H9 (cell line): ENCODE data around the gene MRAP. TPM values are rescaled to one million over a fixed set of nuclear protein-coding genes. Genes with fewer than 3 reads are reported as not detected.

Experiments
- DNase-seq: peaks from one replicate; pipeline ENCODE4 v3.0.0-alpha.2; 2017
- H2AFZ ChIP-seq: one replicate; pipeline ENCODE4 v1.6.1; 2013; ENCODE audit warnings: mild to moderate bottlenecking, low read length, control low read depth, moderate library complexity
- H2AK5ac ChIP-seq: 2 replicates; pipeline ENCODE4 v1.6.1; 2013; ENCODE audit warnings: low read length, control low read depth, mixed read lengths; ENCODE audit not compliant: insufficient read length
- H2BK120ac ChIP-seq: one replicate; pipeline ENCODE4 v1.6.1; 2013; ENCODE audit warnings: low read depth, mild to moderate bottlenecking, low read length, control low read depth, inconsistent platforms; ENCODE audit not compliant: poor library complexity, severe bottlenecking
- H2BK12ac ChIP-seq: 2 replicates; pipeline ENCODE4 v1.6.1; 2013; ENCODE audit warnings: low read length, control low read depth, mixed read lengths, low read depth; ENCODE audit not compliant: insufficient read length
- H2BK15ac ChIP-seq: 2 replicates; pipeline ENCODE4 v1.6.1; 2013; ENCODE audit warnings: low read depth, low read length, control low read depth
- H2BK20ac ChIP-seq: one replicate; pipeline ENCODE4 v1.6.1; 2013; ENCODE audit warnings: low read depth, mild to moderate bottlenecking, low read length, control low read depth, inconsistent platforms; ENCODE audit not compliant: poor library complexity, severe bottlenecking
- H2BK5ac ChIP-seq: 2 replicates; pipeline ENCODE4 v1.6.1; 2013; ENCODE audit warnings: low read length, control low read depth, mixed read lengths; ENCODE audit not compliant: insufficient read length
- H3K14ac ChIP-seq: 2 replicates; pipeline ENCODE4 v1.6.1; 2013; ENCODE audit warnings: low read length, control low read depth; ENCODE audit not compliant: insufficient read depth
- H3K18ac ChIP-seq: 2 replicates; pipeline ENCODE4 v1.6.1; 2013; ENCODE audit warnings: low read depth, mild to moderate bottlenecking, mixed read lengths, low read length, control low read depth; ENCODE audit not compliant: insufficient read length
- H3K23ac ChIP-seq: 2 replicates; pipeline ENCODE4 v1.6.1; 2013; ENCODE audit warnings: low read length, control low read depth, mixed read lengths, low read depth; ENCODE audit not compliant: insufficient read length
- H3K23me2 ChIP-seq: 2 replicates; pipeline ENCODE4 v1.6.1; 2013; ENCODE audit warnings: low read depth, mild to moderate bottlenecking, mixed read lengths, low read length, control low read depth; ENCODE audit not compliant: insufficient read length, poor library complexity, severe bottlenecking
- H3K27ac ChIP-seq: 2 replicates; pipeline ENCODE4 v1.5.1; 2013; ENCODE audit warnings: low read length, control low read depth, mixed read lengths, low read depth; ENCODE audit not compliant: insufficient read length
- H3K27me3 ChIP-seq: 2 replicates; pipeline ENCODE4 v1.6.1; 2013; ENCODE audit warnings: low read length, control low read depth, inconsistent platforms; ENCODE audit not compliant: insufficient read depth
- H3K4ac ChIP-seq: 2 replicates; pipeline ENCODE4 v1.6.1; 2013; ENCODE audit warnings: low read depth, mild to moderate bottlenecking, control low read depth, inconsistent platforms, low read length, moderate library complexity
- H3K4me1 ChIP-seq: 2 replicates; pipeline ENCODE4 v1.6.1; 2013; ENCODE audit warnings: low read length, control low read depth, inconsistent platforms; ENCODE audit not compliant: insufficient read depth
- H3K4me2 ChIP-seq: 2 replicates; pipeline ENCODE4 v1.6.1; 2013; ENCODE audit warnings: low read length, control low read depth, mixed read lengths; ENCODE audit not compliant: insufficient read length, insufficient read depth
- H3K56ac ChIP-seq: 2 replicates; pipeline ENCODE4 v1.6.1; 2013; ENCODE audit warnings: low read depth, mild to moderate bottlenecking, mixed read lengths, low read length, control low read depth; ENCODE audit not compliant: insufficient read length
- H3K79me1 ChIP-seq: 2 replicates; pipeline ENCODE4 v1.6.1; 2013; ENCODE audit warnings: low read depth, mild to moderate bottlenecking, moderate library complexity, low read length, control low read depth, inconsistent platforms; ENCODE audit not compliant: insufficient read depth, poor library complexity, severe bottlenecking
- H3K79me2 ChIP-seq: 2 replicates; pipeline ENCODE4 v1.6.1; 2013; ENCODE audit warnings: low read length, control low read depth, inconsistent platforms; ENCODE audit not compliant: insufficient read depth
- H3K9ac ChIP-seq: 2 replicates; pipeline ENCODE4 v1.6.1; 2013; ENCODE audit warnings: low read length, control low read depth, mixed read lengths; ENCODE audit not compliant: insufficient read length; ENCODE audit errors: extremely low read depth
- H3K9me3 ChIP-seq: one replicate; pipeline ENCODE4 v1.6.1; 2013; ENCODE audit warnings: low read depth, low read length, inconsistent platforms; ENCODE audit not compliant: control insufficient read depth
- H3T11ph ChIP-seq: one replicate; pipeline ENCODE4 v1.6.1; 2013; ENCODE audit warnings: mild to moderate bottlenecking, low read length, control low read depth, inconsistent platforms
- H4K20me1 ChIP-seq: one replicate; pipeline ENCODE4 v1.6.1; 2013; ENCODE audit not compliant: control insufficient read depth, insufficient read length, insufficient read depth
- H4K5ac ChIP-seq: 2 replicates; pipeline ENCODE4 v1.6.1; 2013; ENCODE audit warnings: low read depth, mild to moderate bottlenecking, mixed read lengths, low read length, control low read depth; ENCODE audit not compliant: insufficient read length
- H4K8ac ChIP-seq: replicated peaks from 2 replicates; pipeline ENCODE4 v1.6.1; 2013; ENCODE audit warnings: low read length, control low read depth, mixed read lengths, low read depth; ENCODE audit not compliant: insufficient read length
- H4K91ac ChIP-seq: 2 replicates; pipeline ENCODE4 v1.6.1; 2013; ENCODE audit warnings: low read depth, mild to moderate bottlenecking, moderate library complexity, mixed read lengths, low read length, control low read depth; ENCODE audit not compliant: insufficient read length
- H3K27ac Mint-ChIP-seq, 3 experiments: 2 replicates in 2 of 3; 3 replicates in 1 of 3; pipeline ENCODE4 v1.8.0; 2020 to 2021; ENCODE audit warnings: mixed read lengths in 3 of 3, mild to moderate bottlenecking in 1 of 3, moderate library complexity in 1 of 3
- H3K27me3 Mint-ChIP-seq: 2 replicates; pipeline ENCODE4 v1.8.0; 2021; ENCODE audit warnings: low read depth, mild to moderate bottlenecking, moderate library complexity, mixed read lengths
- H3K36me3 Mint-ChIP-seq, 3 experiments: 2 replicates in 2 of 3; 3 replicates in 1 of 3; pipeline ENCODE4 v1.8.0; 2020 to 2021; ENCODE audit warnings: low read depth in 3 of 3, mixed read lengths in 3 of 3; ENCODE audit not compliant: insufficient read depth in 1 of 3
- H3K4me1 Mint-ChIP-seq, 2 experiments: 2 replicates each; pipeline ENCODE4 v1.8.0; 2020; ENCODE audit warnings: mixed read lengths in 2 of 2
- H3K4me3 Mint-ChIP-seq, 2 experiments: 2 replicates in 1 of 2; 3 replicates in 1 of 2; pipeline ENCODE4 v1.8.0; 2020 to 2021; ENCODE audit warnings: mild to moderate bottlenecking in 2 of 2, mixed read lengths in 2 of 2, moderate library complexity in 1 of 2
- H3K9me3 Mint-ChIP-seq, 2 experiments: 2 replicates in 1 of 2; 3 replicates in 1 of 2; pipeline ENCODE4 v1.8.0; 2020; ENCODE audit warnings: mild to moderate bottlenecking in 2 of 2, mixed read lengths in 2 of 2, moderate library complexity in 1 of 2
- WGBS: extraction: QIAGEN DNeasy Blood & Tissue Kit; methylation state at CpG from one replicate; pipeline ENCODE4 v1.1.7; 2013; ENCODE audit warnings: missing lambda C conversion rate, low lambda C conversion rate, mixed read lengths; ENCODE audit not compliant: insufficient read length; ENCODE audit errors: extremely low coverage; 5-methylcytosine and 5-hydroxymethylcytosine counted together
- total RNA-seq: library from RNA; stranded (reverse); gene quantifications from 2 replicates; pipeline ENCODE4 v1.2.1, GENCODE V29; 2021
- TF ChIP-seq, protein P1 (sequence below): fragments of 200-600 bp; sonication (generic); conservative IDR thresholded peaks from 3 replicates; pipeline ENCODE4 v1.8.0; 2021; ENCODE audit warnings: antibody characterized with exemption, mild to moderate bottlenecking

MRAP gene
- total RNA-seq, 1 experiment from 2014 or later, result not detected

DNA sequence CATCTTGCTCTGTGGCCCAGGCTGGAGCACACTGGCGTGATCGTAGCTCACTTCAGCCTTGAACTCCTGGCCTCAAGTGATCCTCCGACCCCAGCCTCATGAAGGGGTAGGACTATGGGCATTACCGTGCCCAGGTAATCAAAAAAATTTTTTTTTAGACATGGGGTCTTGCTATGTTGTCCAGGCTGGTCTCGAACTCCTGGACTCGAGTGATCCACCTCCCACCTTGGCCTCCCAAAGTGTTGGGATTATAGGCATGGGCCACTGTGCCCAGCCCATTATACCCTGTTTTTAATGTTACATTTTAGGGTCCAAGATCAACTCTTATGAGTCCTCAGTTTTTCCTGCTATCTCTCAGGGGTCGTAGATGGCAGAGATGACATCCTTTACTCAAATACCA lies 6.3 kb downstream of the MRAP start:
- H3K4me1 ChIP-seq, result no peaks in the 10 kb centered on the region
- H2AFZ ChIP-seq, result no peak overlapping the region
- no peak overlapping the region for H3K18ac ChIP-seq
- no peak overlapping the region for H3K14ac ChIP-seq
- DNase-seq, result no peak
- Mint-ChIP-seq H3K4me3 (no peak overlapping the region), H3K27me3 (no peaks in the 10 kb centered on the region), H3K36me3 (peaks cover 3 to 26% (median 5%) of the 10 kb centered on the region in 3 experiments; a peak in 5 of 7 replicates), H3K4me1 (peaks cover 11 to 14% of the 10 kb centered on the region in 2 experiments), H3K27ac (no peak overlapping the region), H3K9me3 (no peaks in the 10 kb centered on the region)
- no peak overlapping the region for H3K23ac ChIP-seq
- H3K9ac ChIP-seq, result no peak overlapping the region
- no peak overlapping the region for H2BK20ac ChIP-seq
- no peak overlapping the region for H3K4ac ChIP-seq
- no peak overlapping the region for H4K91ac ChIP-seq
- no peak overlapping the region for H2BK15ac ChIP-seq
- H4K5ac ChIP-seq, result no peak overlapping the region
- no peak overlapping the region for H3K27ac ChIP-seq
- TF ChIP-seq, protein P1, sequence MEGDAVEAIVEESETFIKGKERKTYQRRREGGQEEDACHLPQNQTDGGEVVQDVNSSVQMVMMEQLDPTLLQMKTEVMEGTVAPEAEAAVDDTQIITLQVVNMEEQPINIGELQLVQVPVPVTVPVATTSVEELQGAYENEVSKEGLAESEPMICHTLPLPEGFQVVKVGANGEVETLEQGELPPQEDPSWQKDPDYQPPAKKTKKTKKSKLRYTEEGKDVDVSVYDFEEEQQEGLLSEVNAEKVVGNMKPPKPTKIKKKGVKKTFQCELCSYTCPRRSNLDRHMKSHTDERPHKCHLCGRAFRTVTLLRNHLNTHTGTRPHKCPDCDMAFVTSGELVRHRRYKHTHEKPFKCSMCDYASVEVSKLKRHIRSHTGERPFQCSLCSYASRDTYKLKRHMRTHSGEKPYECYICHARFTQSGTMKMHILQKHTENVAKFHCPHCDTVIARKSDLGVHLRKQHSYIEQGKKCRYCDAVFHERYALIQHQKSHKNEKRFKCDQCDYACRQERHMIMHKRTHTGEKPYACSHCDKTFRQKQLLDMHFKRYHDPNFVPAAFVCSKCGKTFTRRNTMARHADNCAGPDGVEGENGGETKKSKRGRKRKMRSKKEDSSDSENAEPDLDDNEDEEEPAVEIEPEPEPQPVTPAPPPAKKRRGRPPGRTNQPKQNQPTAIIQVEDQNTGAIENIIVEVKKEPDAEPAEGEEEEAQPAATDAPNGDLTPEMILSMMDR, result no peak
- no peaks in the 10 kb centered on the region for H3K79me2 ChIP-seq
- H3K79me1 ChIP-seq, result no peaks in the 10 kb centered on the region
- no peaks in the 10 kb centered on the region for H3K27me3 ChIP-seq
- H2BK120ac ChIP-seq, result no peak overlapping the region
- H2AK5ac ChIP-seq, result no peak overlapping the region
- H4K20me1 ChIP-seq, result no peaks in the 10 kb centered on the region
- no peak overlapping the region for H3T11ph ChIP-seq
- H4K8ac ChIP-seq, result no peak overlapping the region
- no peak overlapping the region for H2BK12ac ChIP-seq
- no peaks in the 10 kb centered on the region for H3K23me2 ChIP-seq
- no peak overlapping the region for H2BK5ac ChIP-seq
- H3K9me3 ChIP-seq, result no peaks in the 10 kb centered on the region
- H3K4me2 ChIP-seq, result no peak overlapping the region
- no peak overlapping the region for H3K56ac ChIP-seq
- no CpG with 5 or more reads among the region's 7 CpGs for WGBS
